Right renal pelvis (tissue), 4 donors: ENCODE data around the gene GAB3. TPM values are rescaled to one million over a fixed set of nuclear protein-coding genes. Genes with fewer than 3 reads are reported as not detected.
"Not testable (repeated sequence)": the region's sequence is repeated elsewhere in the genome, so short reads cannot be mapped to it uniquely, and the experiment has no call there.

Experiments
- DNase-seq, 4 donors: peaks; one replicate each; pipeline ENCODE4 v3.0.0-alpha.2; 2013; ENCODE audit warnings: low read depth in 4 of 4, low spot score in 3 of 4, missing footprints in 1 of 4
- polyA plus RNA-seq, 4 donors: library from polyadenylated mRNA; unstranded; fragments of 120-200 nt; gene quantifications; one replicate each; pipeline ENCODE4 v1.2.1, GENCODE V29; 2013; ENCODE audit not compliant: insufficient read length in 4 of 4

Gene GAB3
- polyA plus RNA-seq, 4 donors: 1.5 to 3.2 (median 2.4) TPM

DNA sequence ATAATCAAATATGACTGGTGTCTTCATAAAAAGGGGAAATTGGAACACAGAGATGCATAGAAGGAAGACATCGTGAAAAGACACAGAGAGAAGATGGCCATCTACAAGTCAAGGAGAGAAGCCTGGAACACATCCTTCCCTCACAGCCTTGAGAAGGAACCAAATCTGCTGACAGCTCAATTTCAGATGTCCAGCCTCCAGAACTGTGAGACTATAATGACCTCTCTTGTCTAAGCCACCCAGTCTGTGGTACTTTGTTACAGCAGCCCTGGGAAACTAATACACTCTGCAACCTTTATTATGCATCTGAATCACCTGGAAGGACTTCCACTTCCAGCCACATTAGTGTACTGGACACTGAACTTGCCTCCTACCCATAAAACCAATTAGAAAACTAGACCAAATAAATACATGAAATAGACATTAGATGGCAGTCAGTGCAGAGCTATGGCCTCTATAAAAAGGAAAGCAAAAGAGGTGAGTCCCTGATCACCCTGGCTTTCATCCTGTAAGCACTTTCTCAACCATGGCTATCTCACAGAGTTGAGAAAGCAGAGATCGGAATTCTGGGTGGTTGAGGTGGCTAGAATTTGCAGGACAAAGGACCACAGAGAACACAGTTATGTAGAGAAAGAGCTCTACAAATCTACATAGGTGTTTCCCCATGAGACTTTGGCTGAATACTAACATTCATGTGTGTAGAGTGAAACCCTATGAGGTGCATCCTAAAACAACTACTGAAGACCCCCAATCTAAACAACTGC, 25.7 kb downstream of the GAB3 start:
- DNase-seq: no peak

DNA sequence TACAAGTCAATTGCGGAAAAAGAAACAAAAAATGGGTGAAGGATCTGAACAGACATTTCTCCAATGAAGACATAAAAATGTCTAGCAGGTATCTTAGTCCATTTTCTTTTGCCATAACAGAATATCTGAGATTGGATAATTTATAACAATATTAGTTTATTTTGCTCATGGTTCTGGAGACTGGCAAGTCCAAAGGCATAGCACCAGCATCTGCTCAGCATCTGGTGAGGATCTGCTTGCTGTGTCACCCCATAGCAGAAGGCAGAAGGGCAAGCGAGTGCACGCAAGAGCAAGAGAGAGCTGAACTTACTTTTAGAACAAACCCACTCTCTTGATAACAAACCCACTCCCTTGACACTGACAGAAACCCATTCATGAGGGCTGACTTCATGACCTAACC, 29.7 kb downstream of the GAB3 start:
- no peak for DNase-seq

DNA sequence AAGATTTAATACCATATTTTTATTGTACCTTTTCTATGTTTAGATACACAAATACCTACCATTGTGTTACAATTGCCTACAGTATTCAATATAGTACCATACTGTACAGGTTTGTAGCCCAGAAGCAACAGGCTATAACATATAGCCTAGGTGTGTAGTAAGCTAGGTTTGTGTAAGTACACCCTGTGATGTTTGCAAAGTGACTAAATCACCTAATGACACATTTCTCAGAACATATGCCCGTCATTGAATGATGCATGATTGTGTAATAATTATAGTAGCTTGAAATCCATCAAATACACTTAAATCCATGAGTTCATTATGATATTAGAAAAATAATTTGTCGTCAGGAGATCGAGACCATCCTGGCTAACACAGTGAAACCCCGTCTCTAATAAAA, 30.8 kb downstream of the GAB3 start:
- no peak for DNase-seq

DNA sequence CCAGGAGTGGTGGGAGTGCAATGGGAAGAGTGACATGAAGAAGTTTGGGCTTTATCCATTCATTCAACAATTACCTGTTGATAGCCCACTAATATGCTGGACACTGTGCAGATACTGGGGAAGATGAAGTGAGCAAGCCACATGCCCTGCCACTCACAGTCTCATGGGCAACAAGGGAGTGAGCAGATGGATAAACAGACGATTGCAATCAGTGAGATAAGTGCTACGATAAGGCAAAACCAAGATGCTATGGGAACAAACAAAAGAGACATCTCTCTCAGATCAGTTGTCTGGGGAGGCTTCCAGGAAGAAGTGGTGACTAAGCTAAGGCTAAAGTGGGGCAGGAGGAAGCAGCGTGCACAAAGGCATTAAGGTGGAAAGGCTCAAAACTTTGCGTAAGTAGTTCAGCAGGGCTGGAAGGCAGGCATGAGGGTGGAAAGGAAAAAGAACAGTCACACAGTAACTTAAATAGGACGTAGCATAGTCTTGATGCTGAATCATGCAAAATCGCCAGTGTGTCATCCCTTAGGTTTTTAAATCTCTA, 31.7 kb downstream of the GAB3 start:
- no peak for DNase-seq

DNA sequence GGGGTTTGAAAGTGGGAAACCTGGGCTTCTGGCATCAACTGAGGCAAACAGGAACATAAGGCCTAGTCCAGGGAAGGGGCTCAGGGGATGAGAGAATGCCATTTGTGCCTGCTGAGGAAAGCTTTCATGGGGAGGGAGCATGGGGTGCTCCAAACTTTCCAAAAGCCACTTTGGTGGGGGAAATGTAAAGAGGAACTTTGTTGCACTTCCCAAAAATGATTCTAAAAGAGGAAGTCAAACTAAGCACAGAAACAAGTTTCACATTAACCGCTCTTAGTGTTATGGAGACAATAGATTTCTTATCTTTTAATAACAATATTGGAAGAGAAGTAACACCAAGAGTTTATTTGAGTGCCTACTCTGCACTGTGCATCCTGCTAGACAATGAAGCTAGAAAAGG, 32.3 kb downstream of the GAB3 start:
- no peak for DNase-seq

DNA sequence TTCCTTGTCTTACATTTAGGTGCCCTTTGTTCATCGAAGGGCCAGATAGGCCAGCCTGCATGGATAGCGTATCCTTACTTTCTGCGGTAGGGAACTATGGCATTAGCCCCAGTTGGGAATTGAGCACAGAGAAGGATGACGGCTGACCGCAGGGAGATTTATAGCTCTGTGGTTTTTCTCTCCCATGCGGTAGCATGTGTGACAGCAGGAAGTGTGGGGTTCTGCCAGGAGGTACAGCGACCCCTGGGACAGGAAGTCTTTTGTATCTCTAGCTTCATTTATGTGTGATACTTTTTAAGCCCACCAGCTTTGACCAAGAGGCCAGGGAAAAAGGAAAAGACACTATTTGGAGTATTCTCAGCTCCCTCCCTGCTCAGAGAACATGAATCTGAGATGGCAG, 33.1 kb downstream of the GAB3 start:
- no peak for DNase-seq

DNA sequence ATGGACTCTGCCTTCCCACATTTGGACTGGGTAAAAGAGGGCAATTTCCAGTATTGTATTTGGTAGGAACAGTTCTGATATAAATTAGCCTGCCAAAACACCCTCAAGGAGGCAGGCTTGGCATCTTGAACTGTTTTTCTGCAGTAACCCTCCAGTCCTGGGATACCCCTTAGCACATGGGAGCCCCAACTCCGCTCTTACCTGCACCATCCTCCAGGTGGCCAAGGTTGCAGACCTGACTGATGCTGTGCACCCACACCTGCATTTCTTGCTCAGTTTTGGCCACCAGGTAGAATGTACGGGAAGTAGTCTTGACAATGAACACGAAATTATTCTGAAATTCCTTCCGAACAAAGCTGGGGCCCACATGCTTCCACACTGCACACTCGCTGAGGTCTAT, 35.1 kb downstream of the GAB3 start:
- no peak for DNase-seq

DNA sequence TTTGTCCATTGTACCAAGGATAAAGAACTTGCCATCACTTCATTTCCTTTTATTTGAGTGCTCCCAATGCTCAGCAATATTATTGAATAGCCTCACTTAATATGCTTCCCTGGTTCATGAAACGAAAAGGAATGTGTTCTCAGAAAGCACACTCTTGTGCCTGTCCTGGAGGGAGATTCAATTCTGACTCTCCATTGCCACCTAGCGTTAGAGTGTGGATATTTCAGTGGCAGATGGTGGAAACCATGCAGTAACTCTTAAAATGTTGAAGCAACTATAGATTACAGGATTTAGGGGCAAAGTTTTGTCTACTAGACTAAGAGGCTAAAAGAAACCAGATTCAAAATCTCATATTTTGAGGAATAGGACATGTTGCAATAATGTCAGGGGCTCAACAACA, 36.0 kb downstream of the GAB3 start:
- DNase-seq: peak in 1 of 4 donors; percentile 31

DNA sequence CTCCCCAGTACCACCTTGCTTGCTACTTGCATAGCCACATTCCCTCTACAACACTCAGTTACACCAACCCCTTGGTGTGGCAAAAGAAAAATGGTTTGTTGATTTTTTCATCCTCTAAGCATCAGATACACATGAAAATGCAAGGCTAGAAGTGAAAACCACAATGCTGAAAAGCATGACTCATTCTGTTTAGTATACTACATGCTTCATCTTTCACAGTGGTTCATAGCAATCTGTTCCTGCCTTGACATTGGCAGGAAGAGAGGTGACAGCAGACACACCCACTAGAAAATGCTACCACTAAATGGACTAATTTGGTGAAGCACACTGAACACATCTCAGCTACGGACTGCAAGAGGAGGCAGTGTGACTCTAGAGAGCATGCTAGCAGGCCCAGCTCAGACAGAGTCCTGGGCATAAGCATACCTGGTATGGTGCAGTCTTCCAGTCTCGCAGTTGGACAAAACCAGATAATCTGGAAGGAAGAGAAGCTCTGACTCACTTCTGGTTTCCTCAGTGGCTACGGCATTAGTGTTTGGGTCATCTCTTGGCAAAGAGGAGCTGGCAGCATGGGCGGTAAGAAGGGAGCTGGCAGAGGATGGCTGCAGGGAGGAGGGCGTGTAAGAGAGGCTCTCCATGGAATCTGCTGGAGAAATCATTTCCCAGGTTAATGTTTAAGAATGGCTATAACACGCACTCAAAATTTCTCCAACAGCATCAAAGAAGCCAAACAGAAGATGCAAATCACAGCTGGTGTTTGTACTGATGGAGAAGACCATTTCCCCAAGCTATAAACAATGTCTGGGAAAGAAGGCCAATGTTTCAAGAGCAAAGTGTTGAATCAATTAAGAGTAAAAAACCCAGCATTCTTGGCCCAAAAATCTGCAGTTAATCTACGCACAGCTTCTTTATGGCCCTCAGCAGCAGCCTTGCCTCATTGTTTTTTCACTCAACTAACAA, 37.8 kb downstream of the GAB3 start:
- DNase-seq: no peak

DNA sequence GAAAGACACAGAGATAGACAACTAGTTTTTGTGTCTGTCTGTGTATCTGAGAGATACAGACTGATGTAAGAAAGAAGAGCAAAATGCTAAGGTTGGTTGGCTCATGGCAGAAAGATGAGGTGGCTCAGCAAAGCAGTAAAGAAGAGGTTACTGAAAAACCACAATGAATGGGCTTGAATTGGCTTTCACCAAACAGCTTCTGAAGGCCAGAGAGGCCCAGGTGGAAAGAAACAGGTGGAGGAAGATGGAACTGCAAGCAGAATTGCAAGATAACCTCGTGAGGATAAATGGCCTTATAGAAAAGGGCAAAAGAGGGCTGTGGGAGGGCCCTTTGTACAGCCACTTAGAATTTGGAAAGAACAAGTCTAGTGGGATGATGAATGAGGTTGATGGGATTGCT, 39.6 kb downstream of the GAB3 start:
- DNase-seq: no peak

DNA sequence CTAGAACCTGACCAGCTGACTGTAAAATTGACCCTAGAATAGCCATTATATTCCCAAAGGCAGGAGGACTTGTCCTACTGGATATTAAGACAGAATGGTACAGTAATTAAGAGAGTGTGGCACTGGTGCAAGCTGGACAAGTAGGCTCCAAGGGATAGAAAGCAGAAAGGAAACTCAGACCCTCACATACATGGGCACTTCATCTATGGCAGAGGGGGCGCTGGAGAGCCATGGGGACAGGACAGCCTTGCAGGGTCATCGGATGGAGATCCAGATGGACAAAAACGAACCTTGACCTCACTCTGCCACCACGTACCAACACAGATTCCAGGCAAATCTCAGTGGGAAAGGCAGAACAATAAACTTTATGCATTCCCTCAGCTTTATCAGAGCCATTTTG, 40.6 kb downstream of the GAB3 start:
- no peak for DNase-seq

DNA sequence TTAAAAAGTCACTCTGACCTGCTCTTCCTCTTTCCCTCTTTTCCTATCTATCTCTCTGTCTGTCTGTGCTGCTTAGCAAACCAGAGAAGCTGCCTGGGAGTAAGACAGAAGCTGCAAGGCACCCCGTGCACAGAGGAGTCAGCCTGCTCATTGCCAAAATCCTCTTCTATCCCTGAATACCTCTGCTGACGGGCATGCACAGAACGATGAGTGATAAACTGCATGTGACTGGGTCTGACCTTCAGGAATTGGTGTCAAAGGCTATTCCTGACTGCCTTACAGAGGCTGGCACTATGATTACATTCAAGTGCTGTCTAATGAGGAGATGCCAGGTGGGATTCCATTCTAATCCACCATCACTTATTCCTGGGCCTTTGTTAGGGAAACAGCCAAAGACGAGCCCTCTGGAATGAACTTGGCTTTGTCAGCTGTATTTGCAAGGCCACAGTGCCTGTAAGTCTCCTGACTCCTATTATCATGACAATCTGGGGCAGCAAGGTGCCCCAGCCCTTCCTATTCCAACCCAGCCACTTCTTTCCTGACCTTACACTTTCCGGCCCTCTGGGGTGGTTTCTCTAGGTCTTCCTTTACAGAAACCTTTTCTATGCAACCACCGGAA, 52.1 kb downstream of the GAB3 start:
- no peak for DNase-seq

DNA sequence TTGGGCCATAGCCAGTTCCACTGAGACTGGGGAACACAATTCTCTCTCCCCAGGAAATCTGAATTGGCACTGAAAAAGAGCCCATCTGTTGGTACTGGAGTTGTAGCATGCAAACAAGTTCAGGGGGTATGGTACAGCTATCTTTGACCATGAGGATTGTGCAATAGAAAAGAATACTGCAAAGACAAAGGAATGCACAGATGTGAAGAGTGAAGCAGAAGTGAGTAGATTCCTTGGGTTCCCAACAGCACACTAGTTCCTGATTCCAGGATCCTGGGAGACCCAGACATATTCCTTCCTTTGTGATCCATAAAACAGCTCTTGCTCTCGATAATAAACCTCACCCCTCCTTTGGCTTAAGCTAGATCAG, 54.2 kb downstream of the GAB3 start:
- DNase-seq: no peak

DNA sequence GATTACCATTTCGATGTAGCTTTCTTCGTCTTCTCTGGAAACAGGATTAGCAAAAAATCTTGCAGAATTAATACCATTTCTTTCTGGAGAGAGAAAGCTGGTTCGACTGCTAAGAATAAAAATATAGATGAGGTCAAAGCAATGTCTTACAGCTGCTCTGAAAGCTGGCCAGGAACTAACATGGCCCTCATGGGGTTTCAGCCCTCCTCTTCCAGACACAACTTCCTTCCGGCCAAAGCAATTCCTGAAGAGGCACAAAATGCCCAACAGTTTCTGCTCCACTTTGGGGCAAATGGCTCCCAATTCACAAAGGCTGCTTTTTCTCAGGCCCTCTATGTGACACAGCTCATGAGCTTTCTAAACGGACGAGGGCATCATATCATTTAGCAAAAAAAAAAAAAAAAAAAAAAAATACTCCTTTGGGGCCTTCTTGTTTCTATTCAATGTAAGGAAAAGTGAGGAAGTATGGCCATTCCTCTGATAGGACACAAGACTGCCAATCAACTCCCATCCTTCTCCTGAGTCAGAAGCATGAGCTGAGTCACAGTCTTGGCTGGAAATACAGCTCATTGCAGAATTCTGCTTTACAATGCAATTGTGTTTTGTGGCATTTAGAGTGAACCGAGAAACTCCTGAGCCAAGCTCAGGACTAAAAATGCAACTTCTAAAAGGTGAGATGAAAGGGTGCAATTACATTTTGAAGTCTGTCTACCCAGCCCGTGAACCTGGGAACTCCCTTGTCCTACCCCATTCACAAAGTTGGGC, 54.8 kb downstream of the GAB3 start:
- no peak for DNase-seq

DNA sequence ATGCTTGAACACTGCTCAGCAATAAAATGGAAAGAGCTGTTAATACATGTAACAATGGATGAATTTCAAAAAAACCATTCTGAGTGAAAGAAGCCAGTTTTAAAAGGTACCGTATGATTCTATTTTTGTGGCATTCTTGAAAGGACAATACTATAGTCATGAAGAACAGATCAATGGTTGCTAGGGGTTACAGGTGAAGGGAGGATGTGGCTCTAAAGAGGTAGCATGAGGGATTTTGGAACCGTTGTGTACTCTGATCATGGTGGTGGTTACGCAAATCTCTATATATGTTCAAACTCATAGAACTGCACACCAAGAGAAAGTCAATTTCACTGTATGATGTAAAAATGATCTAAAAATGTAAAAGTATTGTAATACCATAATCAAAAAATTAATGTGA, 57.5 kb downstream of the GAB3 start:
- no peak for DNase-seq

DNA sequence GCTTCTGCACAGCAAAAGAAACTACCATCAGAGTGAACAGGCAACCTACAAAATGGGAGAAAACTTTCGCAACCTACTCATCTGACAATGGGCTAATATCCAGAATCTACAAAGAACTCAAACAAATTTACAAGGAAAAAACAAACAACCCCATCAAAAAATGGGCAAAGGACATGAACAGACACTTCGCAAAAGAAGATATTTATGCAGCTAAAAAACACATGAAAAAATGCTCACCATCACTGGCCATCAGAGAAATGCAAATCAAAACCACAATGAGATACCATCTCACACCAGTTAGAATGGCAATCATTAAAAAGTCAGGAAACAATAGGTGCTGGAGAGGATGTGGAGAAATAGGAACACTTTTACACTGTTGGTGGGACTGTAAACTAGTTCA, 60.4 kb downstream of the GAB3 start:
- DNase-seq: not testable (repeated sequence)

DNA sequence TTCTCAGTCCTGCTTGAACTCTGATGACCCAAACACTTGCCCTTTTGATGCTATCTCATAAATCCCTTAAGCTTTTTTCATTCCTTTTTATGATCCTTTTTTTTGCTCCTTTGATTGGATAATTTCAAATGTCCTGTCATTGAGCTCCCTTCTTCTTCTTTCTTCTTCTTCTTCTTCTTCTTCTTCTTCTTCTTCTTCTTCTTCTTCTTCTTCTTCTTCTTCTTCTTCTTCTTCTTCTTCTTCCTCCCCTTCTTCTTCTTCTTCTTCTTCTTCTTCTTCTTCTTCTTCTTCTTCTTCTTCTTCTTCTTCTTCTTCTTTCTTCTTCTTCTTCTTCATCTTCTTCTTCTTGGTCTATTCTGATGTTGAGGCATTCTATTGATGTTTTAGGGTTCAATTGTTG, 78.8 kb downstream of the GAB3 start:
- not testable (repeated sequence) for DNase-seq

DNA sequence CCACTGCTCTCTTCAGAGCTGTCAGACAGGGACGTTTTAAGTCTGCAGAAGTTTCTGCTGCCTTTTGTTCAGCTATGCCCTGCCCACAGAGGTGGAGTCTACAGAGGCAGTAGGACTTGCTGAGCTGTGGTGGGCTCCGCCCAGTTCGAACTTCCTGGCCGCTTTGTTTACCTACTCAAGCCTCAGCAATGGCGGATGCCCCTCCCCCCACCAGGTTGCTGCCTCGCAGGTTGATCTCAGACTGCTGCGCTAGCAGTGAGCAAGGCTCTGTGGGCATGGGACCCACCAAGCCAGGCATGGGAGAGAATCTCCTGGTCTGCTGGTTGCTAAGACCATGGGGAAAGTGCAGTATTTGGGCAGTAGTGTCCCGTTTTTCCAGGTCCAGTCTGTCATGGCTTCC, 80.0 kb downstream of the GAB3 start:
- not testable (repeated sequence) for DNase-seq

DNA sequence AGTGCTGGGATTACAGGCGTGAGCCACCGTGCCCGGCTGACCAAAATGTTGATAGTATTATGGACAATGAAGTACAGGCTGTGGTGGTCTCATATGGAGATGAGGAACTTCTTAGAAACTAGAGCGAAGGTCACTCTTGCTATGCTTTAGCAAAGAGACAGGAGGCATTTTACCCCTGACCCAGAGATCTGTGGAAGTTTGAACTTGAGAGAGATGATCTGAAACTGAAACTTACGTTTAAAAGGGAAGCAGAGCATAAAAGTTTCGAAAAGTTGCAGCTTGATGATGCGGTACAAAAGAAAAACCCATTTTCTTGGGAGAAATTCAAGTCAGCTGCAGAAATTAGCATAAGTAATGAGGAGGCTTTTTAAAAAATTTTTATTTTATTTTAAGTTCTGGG, 89.0 kb downstream of the GAB3 start:
- DNase-seq: no peak

DNA sequence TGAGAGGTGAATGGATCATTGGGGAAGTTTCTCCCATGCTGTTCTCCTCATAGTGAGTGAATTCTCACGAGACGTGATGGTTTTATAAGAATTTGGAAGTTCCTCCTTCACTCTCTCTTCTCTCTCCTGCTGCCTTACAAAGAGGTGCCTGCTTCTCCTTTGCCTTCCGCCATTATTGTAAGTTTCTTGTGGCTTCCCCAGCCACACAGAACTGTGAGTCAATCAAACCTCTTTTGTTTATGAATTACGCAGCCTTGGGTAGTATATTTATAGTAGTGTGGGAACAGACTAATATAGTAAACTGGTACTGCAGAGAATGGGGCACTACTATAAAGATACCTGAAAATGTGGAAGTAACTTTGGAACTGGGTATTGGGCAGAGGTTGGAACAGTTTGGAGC, 89.7 kb downstream of the GAB3 start:
- no peak for DNase-seq
